GM18951 (cell line): Measurements from ENCODE around the gene TNFRSF1B.

Source experiments
- POLR2A ChIP-seq: IDR thresholded peaks from 4 replicates; pipeline ENCODE4 v1.6.1; 2011; ENCODE audit warnings: mild to moderate bottlenecking; ENCODE audit not compliant: insufficient read length, insufficient read depth; ENCODE audit errors: extremely low read depth
- in situ Hi-C: fragments of 300-500 bp; cut with MboI; formaldehyde crosslinking; loops from one replicate; pipeline ENCODE4 v1.12.0; 2022; ENCODE audit warnings: low sequenced_read_pairs, mixed read lengths, inconsistent platforms; ENCODE audit not compliant: unreplicated experiment

Gene TNFRSF1B

GRCh38 chr1:12144969-12145368, 21.8 kb upstream of the TNFRSF1B start:
- peak; percentile 15 for TF ChIP-seq POLR2A
- in situ Hi-C loops: no loop called here

GRCh38 chr1:12145616-12146342, 21.0 kb upstream of the TNFRSF1B start:
- in situ Hi-C loops: no loop called here
- TF ChIP-seq POLR2A: peak; percentile 6

GRCh38 chr1:12146343-12147112, 20.3 kb upstream of the TNFRSF1B start:
- no peak for TF ChIP-seq POLR2A

GRCh38 chr1:12147201-12147701, 19.5 kb upstream of the TNFRSF1B start:
- in situ Hi-C loops: no loop called here
- no peak for TF ChIP-seq POLR2A

More at GRCh38 chr1:12146343-12147112, 20.3 kb upstream of the TNFRSF1B start:
- in situ Hi-C loops: no loop called here

GRCh38 chr1:12148160-12148957, 18.4 kb upstream of the TNFRSF1B start:
- no peak for TF ChIP-seq POLR2A
- in situ Hi-C loops: no loop called here

- in situ Hi-C loops: no loop called here
- TF ChIP-seq POLR2A: no peak
Measured at GRCh38 chr1:12148958-12149790, 17.6 kb upstream of the TNFRSF1B start.

- TF ChIP-seq POLR2A: no peak
- in situ Hi-C loops: no loop called here
Measured at GRCh38 chr1:12149791-12150175, 17.0 kb upstream of the TNFRSF1B start.

GRCh38 chr1:12150456-12151200, 16.2 kb upstream of the TNFRSF1B start:
- in situ Hi-C loops: no loop called here
- TF ChIP-seq POLR2A: no peak

- no peak for TF ChIP-seq POLR2A
- in situ Hi-C loops: no loop called here
Measured at GRCh38 chr1:12151465-12151864, 15.3 kb upstream of the TNFRSF1B start.

- TF ChIP-seq POLR2A: peak; percentile 57
- in situ Hi-C loops: no loop called here
Measured at GRCh38 chr1:12152113-12152891, 14.5 kb upstream of the TNFRSF1B start.

- peak; percentile 37 for TF ChIP-seq POLR2A
- in situ Hi-C loops: no loop called here
Measured at GRCh38 chr1:12153181-12153785, 13.5 kb upstream of the TNFRSF1B start.

- TF ChIP-seq POLR2A: no peak
- in situ Hi-C loops: no loop called here
Measured at GRCh38 chr1:12155328-12155727, 11.5 kb upstream of the TNFRSF1B start.
